K562 (cell line): ENCODE data around the gene ZNF487. TPM values are rescaled to one million over a fixed set of nuclear protein-coding genes. Genes with fewer than 3 reads are reported as not detected.

ENCODE experiments used
- BRF1 ChIP-seq: IDR thresholded peaks from 3 replicates; pipeline ENCODE4 v1.6.1; 2011; ENCODE audit warnings: borderline replicate concordance, mild to moderate bottlenecking; ENCODE audit not compliant: insufficient read length; ENCODE audit errors: extremely low read depth
- C11orf30 ChIP-seq: fragments of 450-650 bp; IDR thresholded peaks from 2 replicates; pipeline ENCODE4 v1.6.1; 2016; ENCODE audit warnings: low read depth, mild to moderate bottlenecking
- CREB3 ChIP-seq: fragments of 450-650 bp; conservative IDR thresholded peaks from 2 replicates; pipeline ENCODE4 v1.6.1; 2016; ENCODE audit warnings: missing genetic modification characterization, low read depth, mild to moderate bottlenecking, missing compliant biosample characterization, moderate library complexity
- EP300 ChIP-seq: IDR thresholded peaks from 2 replicates; pipeline ENCODE4 v1.6.1; 2012; ENCODE audit warnings: low read length, improper control_type of control experiment
- GABPB1 ChIP-seq: sonication (generic); formaldehyde crosslinking; IDR thresholded peaks from 2 replicates; pipeline ENCODE4 v1.8.0; 2022; ENCODE audit warnings: mild to moderate bottlenecking, missing genetic modification reagents
- KLF1 ChIP-seq: fragments of 450-650 bp; IDR thresholded peaks from 2 replicates; pipeline ENCODE4 v1.6.1; 2016; ENCODE audit warnings: missing genetic modification characterization, missing compliant biosample characterization
- SIN3A ChIP-seq, 2 experiments: fragments of 150-350 bp in 1 of 2; IDR thresholded peaks; 2 replicates each; pipeline ENCODE4 v1.6.1; 2011 to 2016; ENCODE audit warnings: borderline replicate concordance in 2 of 2, low read depth in 2 of 2, low read length in 2 of 2, mild to moderate bottlenecking in 2 of 2, moderate library complexity in 2 of 2; ENCODE audit not compliant: control insufficient read depth in 1 of 2
- SMARCA4 ChIP-seq: fragments of 450-650 bp; IDR thresholded peaks from 2 replicates; pipeline ENCODE4 v1.6.1; 2016
- TFAP4 ChIP-seq: sonication (generic); formaldehyde crosslinking; IDR thresholded peaks from 2 replicates; pipeline ENCODE4 v1.8.0; 2022; ENCODE audit warnings: missing genetic modification reagents, mild to moderate bottlenecking, moderate library complexity, borderline replicate concordance
- THRB ChIP-seq: fragments of 450-650 bp; formaldehyde crosslinking; conservative IDR thresholded peaks from 2 replicates; pipeline ENCODE4 v1.4.0; 2022; ENCODE audit warnings: mild to moderate bottlenecking, missing genetic modification characterization
- ZBTB43 ChIP-seq: sonication (generic); formaldehyde crosslinking; IDR thresholded peaks from 2 replicates; pipeline ENCODE4 v1.8.0; 2023; ENCODE audit warnings: mild to moderate bottlenecking, missing genetic modification reagents
- ZFP1 ChIP-seq: fragments of 450-650 bp; formaldehyde crosslinking; IDR thresholded peaks from 2 replicates; pipeline ENCODE4 v1.4.0; 2020; ENCODE audit warnings: mild to moderate bottlenecking, mixed read lengths
- ZNF76 ChIP-seq: fragments of 250-450 bp; sonication (Bioruptor Pico); IDR thresholded peaks from 2 replicates; pipeline ENCODE4 v1.4.0; 2020; ENCODE audit warnings: mild to moderate bottlenecking, moderate library complexity, borderline replicate concordance
- polyA plus RNA-seq, 8 experiments: library from polyadenylated mRNA; depleted of rRNA in 4 of 8; stranded (reverse) in 5 of 8; unstranded in 3 of 8; fragments of >200 nt; fragmentation: Nextera tagmentation in 2 of 8; fragmentation: Illumina TruSeq in 1 of 8; extraction: Ambion mirVana in 2 of 8; extraction: Trizol in 1 of 8; gene quantifications; 2 replicates each; pipeline versions ENCODE4 v1.2.1 to v1.2.3, GENCODE V29; 2011 to 2014; ENCODE audit warnings: inconsistent platforms in 1 of 8, missing spikeins in 1 of 8
- total RNA-seq, 7 experiments: library from RNA; depleted of rRNA in 6 of 7; stranded (reverse); fragments of >200 nt in 6 of 7; fragmentation: Illumina TruSeq in 2 of 7; extraction: Trizol in 2 of 7; gene quantifications; 2 replicates each; pipeline versions ENCODE4 v1.2.1 to v1.2.3, GENCODE V29; 2011 to 2021; ENCODE audit warnings: low replicate concordance in 1 of 7

ZNF487 gene
- total and polyA plus RNA-seq, 9 of the 15 experiments (the other 6 are each of a cell fraction or from before 2014, with no cell fraction given), result 1.9 to 6.5 (median 4.2) TPM

GRCh38 chr10:43408710-43409384 is 28.1 kb upstream of the ZNF487 start, which contains the start of gene HNRNPF (continued):
- TF ChIP-seq ZNF76 (peak; percentile 78; the same call in 1 of the 2 replicates), EP300 (peak; percentile 37), ZBTB43 (peak; percentile 88; the same call in 1 of the 2 replicates), SIN3A (IDR thresholded peaks at IDR 0.05; ENCODE audit: borderline replicate concordance in 2 of 2, control insufficient read depth in 1 of 2, low read depth in 2 of 2, low read length in 2 of 2) (peak; percentile 92 to 97), BRF1 (no peak), ZFP1 (no peak), C11orf30 (no peak), CREB3 (tag) (peak; percentile 87), GABPB1 (CRISPR knock-in tag) (peak; percentile 92), SMARCA4 (no peak), TFAP4 (CRISPR knock-in tag) (peak; percentile 90), THRB (0 out of 2 replicates have a peak, but pooled peaks have one; percentile 59), KLF1 (tag) (peak; percentile 96)
